ENCODE data around the gene XIAP. TPM values are rescaled to one million over a fixed set of nuclear protein-coding genes. Genes with fewer than 3 reads are reported as not detected.

The XIAP gene
- total and polyA plus RNA-seq, 9 of the 15 experiments (the other 6 are each of a cell fraction or from before 2014, with no cell fraction given), result 5.7 to 40.5 (median 19.8) TPM

GRCh38 chrX:123961268-123962005 lies 101.6 kb downstream of the XIAP start, which contains the start of gene STAG2 (continued):
- TF ChIP-seq PRDM10 (IDR thresholded peaks at IDR 0.05; ENCODE audit: partially characterized antibody), result peak; percentile 36
- no peak for TF ChIP-seq MECOM (CRISPR knock-in tag; IDR thresholded peaks at IDR 0.05)
- TF ChIP-seq GATAD2B (IDR thresholded peaks at IDR 0.05; ENCODE audit: borderline replicate concordance), result no peak
- peak; percentile 54; the same call in 1 of the 2 replicates for TF ChIP-seq E2F3 (CRISPR knock-in tag; IDR thresholded peaks at IDR 0.05)
- TF ChIP-seq CCAR2 (IDR thresholded peaks at IDR 0.05; ENCODE audit: low read depth, low read length), result no peak
- TF ChIP-seq, protein P1, sequence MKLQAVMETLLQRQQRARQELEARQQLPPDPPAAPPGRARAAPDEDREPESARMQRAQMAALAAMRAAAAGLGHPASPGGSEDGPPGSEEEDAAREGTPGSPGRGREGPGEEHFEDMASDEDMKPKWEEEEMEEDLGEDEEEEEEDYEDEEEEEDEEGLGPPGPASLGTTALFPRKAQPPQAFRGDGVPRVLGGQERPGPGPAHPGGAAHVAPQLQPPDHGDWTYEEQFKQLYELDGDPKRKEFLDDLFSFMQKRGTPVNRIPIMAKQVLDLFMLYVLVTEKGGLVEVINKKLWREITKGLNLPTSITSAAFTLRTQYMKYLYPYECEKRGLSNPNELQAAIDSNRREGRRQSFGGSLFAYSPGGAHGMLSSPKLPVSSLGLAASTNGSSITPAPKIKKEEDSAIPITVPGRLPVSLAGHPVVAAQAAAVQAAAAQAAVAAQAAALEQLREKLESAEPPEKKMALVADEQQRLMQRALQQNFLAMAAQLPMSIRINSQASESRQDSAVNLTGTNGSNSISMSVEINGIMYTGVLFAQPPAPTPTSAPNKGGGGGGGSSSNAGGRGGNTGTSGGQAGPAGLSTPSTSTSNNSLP (IDR thresholded peaks at IDR 0.05; ENCODE audit: borderline replicate concordance, low read depth, low read length), result no peak
- TF ChIP-seq COPS2 (conservative IDR thresholded peaks at IDR 0.05), result no peak
- TF ChIP-seq, protein P2, sequence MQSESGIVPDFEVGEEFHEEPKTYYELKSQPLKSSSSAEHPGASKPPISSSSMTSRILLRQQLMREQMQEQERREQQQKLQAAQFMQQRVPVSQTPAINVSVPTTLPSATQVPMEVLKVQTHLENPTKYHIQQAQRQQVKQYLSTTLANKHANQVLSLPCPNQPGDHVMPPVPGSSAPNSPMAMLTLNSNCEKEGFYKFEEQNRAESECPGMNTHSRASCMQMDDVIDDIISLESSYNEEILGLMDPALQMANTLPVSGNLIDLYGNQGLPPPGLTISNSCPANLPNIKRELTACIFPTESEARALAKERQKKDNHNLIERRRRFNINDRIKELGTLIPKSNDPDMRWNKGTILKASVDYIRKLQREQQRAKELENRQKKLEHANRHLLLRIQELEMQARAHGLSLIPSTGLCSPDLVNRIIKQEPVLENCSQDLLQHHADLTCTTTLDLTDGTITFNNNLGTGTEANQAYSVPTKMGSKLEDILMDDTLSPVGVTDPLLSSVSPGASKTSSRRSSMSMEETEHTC (IDR thresholded peaks at IDR 0.05), result peak; percentile 69; the same call in 1 of the 2 replicates
- no peak for TF ChIP-seq DIDO1 (tag; IDR thresholded peaks at IDR 0.05; ENCODE audit: low read depth)
- TF ChIP-seq CSDE1 (IDR thresholded peaks at IDR 0.05), result peak in 1 of 2 experiments; percentile 79; a peak in 1 of 4 replicates
- TF ChIP-seq TEAD4 (IDR thresholded peaks at IDR 0.05; ENCODE audit: low read length), result peak; percentile 67
- TF ChIP-seq TEAD4 (CRISPR knock-in tag; IDR thresholded peaks at IDR 0.05; ENCODE audit: borderline replicate concordance), result no peak
- no peak for TF ChIP-seq CBX1 (IDR thresholded peaks at IDR 0.05; ENCODE audit: low read depth)
- TF ChIP-seq ZBTB11 (CRISPR knock-in tag; IDR thresholded peaks at IDR 0.05), result no peak
- peak in 1 of 2 experiments; percentile 20; a peak in 1 of 4 replicates for TF ChIP-seq KDM1A (IDR thresholded peaks at IDR 0.05)
- no peak for TF ChIP-seq IRF2 (CRISPR knock-in tag; IDR thresholded peaks at IDR 0.05)
- peak; percentile 47 for TF ChIP-seq RNF2 (IDR thresholded peaks at IDR 0.05)
- 0 out of 4 replicates have a peak, but pooled peaks of 1 of the 2 experiments have one; percentile 38 for TF ChIP-seq ARNT (IDR thresholded peaks at IDR 0.05)
